ENCODE results near the gene RCCD1.
A peak's percentile ranks its signal among the peaks of the same experiment; 100 is the strongest.

RCCD1 gene

DNA sequence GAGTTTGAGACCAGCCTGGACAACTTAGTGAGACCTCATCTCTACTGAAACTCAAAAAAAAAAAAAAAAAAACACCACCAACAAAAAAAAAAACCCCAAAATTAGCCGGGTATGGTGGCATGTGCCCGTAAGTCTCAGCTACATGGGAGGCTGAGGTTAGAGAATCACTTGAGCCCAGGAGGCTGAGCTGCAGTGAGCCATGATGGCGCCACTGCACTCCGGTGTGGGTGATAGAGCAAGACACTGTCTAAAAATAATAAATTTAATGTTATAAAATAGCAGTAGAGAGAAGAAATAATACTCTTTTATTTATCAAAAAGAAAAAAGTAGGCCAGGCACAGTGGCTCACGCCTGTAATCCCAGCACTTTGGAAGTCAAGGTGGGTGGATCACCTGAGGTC is 17.4 kb downstream of the RCCD1 start:
- DNase-seq, result no peak

GRCh38 chr15:90974216-90974615 is 19.5 kb downstream of the RCCD1 start:
- DNase-seq, result no peak

GRCh38 chr15:90979582-90979981 is 24.9 kb downstream of the RCCD1 start:
- DNase-seq, result no peak

DNA sequence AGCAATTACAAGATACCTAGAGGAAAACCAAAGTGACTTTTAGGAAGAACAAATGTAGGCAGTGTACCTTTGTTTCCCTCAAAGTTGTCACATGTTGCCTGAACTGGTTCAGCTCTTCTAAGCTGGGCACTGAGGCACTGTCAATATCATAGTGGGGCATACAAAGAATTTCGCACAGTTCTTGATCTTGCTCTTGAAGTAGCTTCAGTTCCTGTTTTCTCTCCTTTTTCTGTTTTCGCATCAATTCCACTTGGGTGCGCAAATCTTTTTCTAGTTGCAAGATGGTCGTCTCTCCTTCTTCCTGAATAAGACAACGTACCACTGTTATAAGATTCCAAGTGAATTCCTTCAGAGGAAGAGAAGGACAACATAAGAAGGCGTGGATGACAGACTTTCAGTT is 27.0 kb downstream of the RCCD1 start:
- no peak for DNase-seq

DNA sequence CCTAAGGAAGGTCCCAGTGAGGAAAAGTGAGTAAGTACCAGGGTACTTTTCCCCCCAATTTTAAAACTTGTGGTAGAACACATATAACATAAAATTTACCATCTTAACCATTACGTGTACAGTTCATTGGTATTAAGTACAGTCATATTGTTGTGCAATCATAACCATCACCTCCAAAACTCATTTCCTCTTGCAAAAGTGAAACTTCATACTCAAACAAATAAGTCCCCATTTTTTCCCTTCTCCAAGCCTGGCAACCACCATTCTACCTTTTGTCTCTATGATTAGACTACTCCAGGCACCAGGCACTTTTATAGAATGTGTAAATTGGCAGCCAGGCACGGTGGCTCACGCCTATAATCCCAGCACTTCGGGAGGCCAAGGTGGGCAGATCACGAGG is 27.5 kb downstream of the RCCD1 start:
- DNase-seq, result no peak

DNA sequence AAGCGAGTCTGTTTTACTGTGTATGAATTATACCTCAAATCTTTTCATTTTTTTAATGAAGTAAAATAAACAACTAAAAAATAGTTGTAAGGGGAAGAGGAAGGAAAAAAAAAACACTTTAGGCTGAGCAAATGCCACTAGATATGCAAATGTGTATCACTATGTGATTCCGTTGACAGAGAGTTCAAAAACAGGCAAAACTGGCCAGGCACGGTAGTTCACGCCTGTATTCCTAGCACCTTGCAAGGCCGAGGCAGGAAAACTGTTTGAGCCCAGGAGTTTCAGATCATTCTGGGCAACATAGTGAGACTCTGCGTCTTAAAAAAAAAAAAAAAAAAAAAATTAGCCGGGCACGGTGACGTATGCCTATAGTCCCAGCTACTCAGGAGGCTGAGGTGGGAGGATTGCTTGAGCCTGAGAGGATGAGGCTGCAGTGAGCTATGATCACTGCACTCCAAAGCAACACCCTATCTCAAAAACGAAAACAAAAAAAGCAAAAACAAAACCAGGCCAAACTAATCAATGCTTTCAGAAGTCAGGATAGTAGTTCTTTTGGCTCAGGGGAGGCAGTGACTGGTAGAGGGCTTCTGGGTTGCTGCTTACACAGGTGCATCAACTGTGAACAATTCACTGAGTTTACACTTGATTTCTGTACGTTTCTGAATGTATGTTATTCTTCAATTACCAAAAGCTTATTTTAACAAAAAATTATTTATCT is 32.3 kb downstream of the RCCD1 start:
- no peak for DNase-seq

GRCh38 chr15:90987561-90988141 is 33.0 kb downstream of the RCCD1 start:
- DNase-seq, result no peak

GRCh38 chr15:90988296-90988695 is 33.6 kb downstream of the RCCD1 start:
- no peak for DNase-seq

DNA sequence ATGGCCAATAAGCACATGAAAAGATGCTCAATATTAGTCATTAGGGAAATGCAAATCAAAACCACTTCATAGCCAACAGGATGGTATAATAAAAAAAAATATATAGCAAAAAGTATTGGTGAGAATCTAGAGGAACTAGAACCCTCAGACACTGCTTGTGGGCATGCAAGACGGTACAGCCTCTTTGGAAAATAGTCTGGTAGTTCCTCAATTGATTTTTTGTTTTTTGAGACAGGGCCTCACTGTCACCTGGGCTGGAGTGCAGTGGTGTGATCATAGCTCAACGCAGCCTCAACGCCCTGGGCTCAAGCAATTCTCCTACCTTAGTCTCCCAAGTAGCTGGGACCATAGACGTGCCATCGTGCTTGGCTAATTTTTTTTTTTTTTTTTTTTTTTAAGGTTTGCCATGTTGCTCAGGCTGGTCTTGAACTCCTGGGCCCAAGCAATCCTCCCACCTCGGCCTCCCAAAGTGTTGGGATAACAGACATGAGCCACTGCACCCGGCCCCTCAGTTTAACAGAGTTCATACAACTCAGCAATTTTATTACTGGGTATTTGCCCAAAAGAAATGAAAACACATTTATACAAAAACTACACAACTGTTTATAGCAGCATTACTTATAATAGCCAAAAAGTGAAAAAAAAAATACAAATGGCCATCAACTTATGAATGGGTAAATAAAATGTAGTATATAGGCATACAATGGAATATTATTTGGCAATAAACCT is 34.5 kb downstream of the RCCD1 start:
- DNase-seq, result no peak

GRCh38 chr15:90990446-90990845 is 35.8 kb downstream of the RCCD1 start:
- no peak for DNase-seq

DNA sequence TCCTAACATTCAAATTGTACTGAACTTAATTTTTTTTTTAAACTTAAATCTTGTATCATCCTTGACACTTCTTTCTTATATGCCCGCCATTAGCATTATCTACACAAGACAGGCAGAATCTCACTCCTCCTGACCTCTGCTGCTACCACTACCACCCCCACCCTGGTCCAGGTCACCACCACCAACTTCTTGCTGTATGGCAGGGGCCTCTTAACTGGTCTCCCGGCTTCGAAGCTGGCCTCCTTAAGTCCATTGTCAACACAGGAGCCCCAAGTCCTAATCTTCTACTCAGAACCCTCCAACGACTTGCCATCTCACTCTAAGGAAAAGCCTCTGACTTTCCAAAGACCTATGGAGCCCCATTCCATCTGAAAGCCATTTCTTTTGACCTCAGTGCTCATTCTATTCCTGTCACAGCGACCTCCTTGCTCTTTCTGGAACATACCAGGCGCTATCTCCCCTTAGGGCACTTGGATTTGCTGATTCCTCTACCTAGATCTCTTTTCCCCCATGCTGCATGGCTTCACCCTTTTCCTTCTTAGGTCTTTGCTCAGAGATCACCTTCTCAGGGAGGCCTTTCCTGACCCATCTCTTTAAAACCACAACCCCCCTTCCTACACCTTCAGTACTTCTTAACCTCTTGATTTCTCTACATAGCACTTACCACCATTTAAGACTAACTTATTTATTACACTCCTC is 37.1 kb downstream of the RCCD1 start:
- no peak for DNase-seq

DNA sequence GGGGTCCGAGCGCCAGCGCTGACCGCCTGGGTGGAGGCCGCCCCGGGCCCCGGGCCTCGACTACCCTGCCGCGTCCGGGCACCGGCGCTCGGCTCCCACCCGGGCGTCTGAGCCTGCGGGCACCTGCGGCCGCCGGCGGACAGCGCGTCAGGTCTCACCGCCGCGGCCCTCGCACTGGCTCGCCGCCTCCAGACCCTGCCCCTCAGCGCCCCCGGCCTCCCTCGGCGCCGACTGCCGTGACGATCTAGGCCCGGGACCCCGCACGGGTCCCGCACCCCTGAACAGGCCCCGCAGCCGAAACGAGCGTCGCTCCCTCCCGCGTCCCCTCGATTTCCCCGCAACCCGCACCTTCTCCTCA is 39.4 kb downstream of the RCCD1 start:
- DNase-seq, result no peak

GRCh38 chr15:90994417-90995311 is 40.0 kb downstream of the RCCD1 start, which contains the start of gene PRC1:
Gene PRC1 (minus strand): TSS chr15:90994535. CDS start chr15:90994417, 118 bp downstream.
- DNase-seq, result peak; percentile 92

DNA sequence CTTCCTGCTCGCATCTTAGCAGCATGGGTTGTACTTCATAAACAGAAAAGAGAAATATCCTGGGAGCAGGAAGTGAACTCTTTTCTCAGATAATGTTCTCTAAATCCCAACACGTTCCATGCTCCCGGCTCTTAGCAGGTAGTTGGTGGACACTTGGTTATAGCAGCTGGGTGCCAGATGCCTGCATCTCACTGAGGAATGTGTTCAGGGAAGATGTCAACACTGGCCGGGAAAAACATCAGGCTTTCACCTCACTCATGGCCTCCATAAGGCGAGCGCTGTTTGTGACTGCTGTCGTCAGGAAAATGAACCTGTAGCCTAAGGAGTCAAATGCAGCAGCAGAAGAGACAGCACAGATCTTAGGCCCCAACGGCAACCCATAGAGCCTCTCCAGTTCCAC is 44.1 kb downstream of the RCCD1 start:
- no peak for DNase-seq

GRCh38 chr15:91001209-91001608 is 46.5 kb downstream of the RCCD1 start:
- no peak for DNase-seq

DNA sequence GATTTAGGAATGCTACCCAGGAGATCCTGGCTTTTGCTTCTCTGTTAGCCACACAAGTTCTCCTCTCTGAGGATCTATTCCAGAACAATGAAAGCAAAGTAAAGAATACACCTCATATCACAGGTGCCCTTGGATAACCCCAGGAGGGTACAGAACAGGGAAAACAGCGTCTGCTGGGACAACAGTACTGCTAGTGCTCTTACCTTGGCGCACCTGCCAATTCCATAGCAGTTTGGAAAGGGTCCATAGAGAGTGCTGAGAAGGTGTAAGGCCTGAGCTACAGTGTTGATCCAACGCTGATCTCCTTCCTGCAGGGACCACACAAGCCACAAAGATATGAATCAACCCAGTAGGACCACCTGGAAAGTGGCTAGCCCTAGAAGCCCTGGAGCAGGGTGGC is 52.6 kb downstream of the RCCD1 start:
- no peak for DNase-seq

All from NCI-H1436 treated with DMSO at 0.1 percent for 48 hours (cell line).